ENCODE data around the gene TREML1. TPM values are rescaled to one million over a fixed set of nuclear protein-coding genes. Genes with fewer than 3 reads are reported as not detected.

Gene TREML1
- polyA plus RNA-seq, 3 donors, result 0.65 to 3.6 (median 2.6) TPM

GRCh38 chr6:41155132-41155805 lies 1.1 kb upstream of the TREML1 start:
- Mint-ChIP-seq H3K27me3 (ENCODE audit: low read depth in 3 of 3) (peaks cover 3 to 14% (median 3%) of the 10 kb centered on the region in 3 donors), H3K36me3 (peaks cover 0 to 2% of the 10 kb centered on the region in 2 donors), H3K9me3 (peaks cover 0 to 9% (median 5%) of the 10 kb centered on the region in 7 donors), H3K4me3 (no peak overlapping the region), H3K4me1 (peaks cover 20% of the 10 kb centered on the region), H3K27ac (no peak overlapping the region)
- TF ChIP-seq CTCF (IDR thresholded peaks at IDR 0.05), result no peak
- Histone ChIP-seq H3K36me3 (replicated peaks in 1 of 2; ENCODE audit: control insufficient read depth in 1 of 2, insufficient read depth in 2 of 2, low read length in 2 of 2) (no peaks in the 10 kb centered on the region), H3K9me3 (replicated peaks in 1 of 2; ENCODE audit: control insufficient read depth in 1 of 2, insufficient read depth in 1 of 2, low read length in 2 of 2) (no peaks in the 10 kb centered on the region), H3K27ac (ENCODE audit: low read depth in 1 of 2, low read length in 2 of 2) (no peak overlapping the region), H3K9ac (ENCODE audit: insufficient read depth, low read length, poor library complexity, severe bottlenecking) (no peak overlapping the region), H3K27me3 (ENCODE audit: control insufficient read depth in 2 of 2, insufficient read depth in 2 of 2, low read length in 2 of 2) (no peaks in the 10 kb centered on the region), H2AFZ (ENCODE audit: insufficient read depth, low read depth, low read length, poor library complexity, severe bottlenecking) (no peak overlapping the region), H3K4me3 (replicated peaks in 1 of 3; ENCODE audit: low read depth in 2 of 3, low read length in 3 of 3) (no peak overlapping the region), H4K20me1 (ENCODE audit: insufficient read depth, low read length) (no peaks in the 10 kb centered on the region), H3K79me2 (ENCODE audit: insufficient read depth, low read length) (no peaks in the 10 kb centered on the region), H3K4me1 (ENCODE audit: control insufficient read depth in 1 of 2, insufficient read depth in 2 of 2, low read length in 2 of 2) (peaks cover 14 to 17% of the 10 kb centered on the region in 2 donors), H3K4me2 (replicated peaks; ENCODE audit: extremely low read depth, low read length, poor library complexity, severe bottlenecking) (no peak overlapping the region)
- no CpG with 5 or more reads among the region's 7 CpGs for WGBS (ENCODE audit: insufficient coverage)
- intact Hi-C loops (cut with micrococcal nuclease), result no loop called here
- DNase-seq, result no peak

- no peaks in the 10 kb centered on the region for H3K27me3 ChIP-seq (ENCODE audit: control insufficient read depth in 2 of 2, insufficient read depth in 2 of 2, low read length in 2 of 2)
- no peak overlapping the region for H3K9ac ChIP-seq (ENCODE audit: insufficient read depth, low read length, poor library complexity, severe bottlenecking)
- no peak for DNase-seq
- H3K27me3 Mint-ChIP-seq (ENCODE audit: low read depth in 3 of 3), result peaks cover 3 to 11% (median 3%) of the 10 kb centered on the region in 3 donors
- H4K20me1 ChIP-seq (ENCODE audit: insufficient read depth, low read length), result no peaks in the 10 kb centered on the region
- H3K4me1 ChIP-seq (ENCODE audit: control insufficient read depth in 1 of 2, insufficient read depth in 2 of 2, low read length in 2 of 2), result peaks cover 14 to 17% of the 10 kb centered on the region in 2 donors
- H2AFZ ChIP-seq (ENCODE audit: insufficient read depth, low read depth, low read length, poor library complexity, severe bottlenecking), result no peak overlapping the region
- H3K4me3 Mint-ChIP-seq, result no peak overlapping the region
- H3K9me3 ChIP-seq (replicated peaks in 1 of 2; ENCODE audit: control insufficient read depth in 1 of 2, insufficient read depth in 1 of 2, low read length in 2 of 2), result no peaks in the 10 kb centered on the region
- H3K4me2 ChIP-seq (replicated peaks; ENCODE audit: extremely low read depth, low read length, poor library complexity, severe bottlenecking), result no peak overlapping the region
- no peak overlapping the region for H3K27ac ChIP-seq (ENCODE audit: low read depth in 1 of 2, low read length in 2 of 2)
- H3K27ac Mint-ChIP-seq, result peak overlapping the region in 1 of 7 donors; percentile 63
- peaks cover 0 to 2% of the 10 kb centered on the region in 2 donors for H3K36me3 Mint-ChIP-seq
- no peak for TF ChIP-seq CTCF (IDR thresholded peaks at IDR 0.05)
- WGBS (ENCODE audit: insufficient coverage), result 83% methylated on average over 1 of the region's 4 CpGs
- H3K79me2 ChIP-seq (ENCODE audit: insufficient read depth, low read length), result no peaks in the 10 kb centered on the region
- H3K9me3 Mint-ChIP-seq, result peaks cover 0 to 9% (median 5%) of the 10 kb centered on the region in 7 donors
- H3K4me1 Mint-ChIP-seq, result peaks cover 20% of the 10 kb centered on the region
- H3K36me3 ChIP-seq (replicated peaks in 1 of 2; ENCODE audit: control insufficient read depth in 1 of 2, insufficient read depth in 2 of 2, low read length in 2 of 2), result no peaks in the 10 kb centered on the region
- no peak overlapping the region for H3K4me3 ChIP-seq (replicated peaks in 1 of 3; ENCODE audit: low read depth in 2 of 3, low read length in 3 of 3)
- intact Hi-C loops (cut with micrococcal nuclease), result no loop called here
Measured at GRCh38 chr6:41153451-41153850, 696 bp downstream of the TREML1 start.
